ENCODE results near the gene FER1L5. TPM values are rescaled to one million over a fixed set of nuclear protein-coding genes. Genes with fewer than 3 reads are reported as not detected.

FER1L5 gene
- total RNA-seq, 2 experiments from 2014 or later = not detected

GRCh38 chr2:96737831-96738230 lies 95.3 kb downstream of the FER1L5 start:
- no peak for TF ChIP-seq EZH2phosphoT487 (IDR thresholded peaks at IDR 0.05; ENCODE audit: borderline replicate concordance, low read depth, low read length)
- TF ChIP-seq, protein P1, sequence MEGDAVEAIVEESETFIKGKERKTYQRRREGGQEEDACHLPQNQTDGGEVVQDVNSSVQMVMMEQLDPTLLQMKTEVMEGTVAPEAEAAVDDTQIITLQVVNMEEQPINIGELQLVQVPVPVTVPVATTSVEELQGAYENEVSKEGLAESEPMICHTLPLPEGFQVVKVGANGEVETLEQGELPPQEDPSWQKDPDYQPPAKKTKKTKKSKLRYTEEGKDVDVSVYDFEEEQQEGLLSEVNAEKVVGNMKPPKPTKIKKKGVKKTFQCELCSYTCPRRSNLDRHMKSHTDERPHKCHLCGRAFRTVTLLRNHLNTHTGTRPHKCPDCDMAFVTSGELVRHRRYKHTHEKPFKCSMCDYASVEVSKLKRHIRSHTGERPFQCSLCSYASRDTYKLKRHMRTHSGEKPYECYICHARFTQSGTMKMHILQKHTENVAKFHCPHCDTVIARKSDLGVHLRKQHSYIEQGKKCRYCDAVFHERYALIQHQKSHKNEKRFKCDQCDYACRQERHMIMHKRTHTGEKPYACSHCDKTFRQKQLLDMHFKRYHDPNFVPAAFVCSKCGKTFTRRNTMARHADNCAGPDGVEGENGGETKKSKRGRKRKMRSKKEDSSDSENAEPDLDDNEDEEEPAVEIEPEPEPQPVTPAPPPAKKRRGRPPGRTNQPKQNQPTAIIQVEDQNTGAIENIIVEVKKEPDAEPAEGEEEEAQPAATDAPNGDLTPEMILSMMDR (conservative IDR thresholded peaks at IDR 0.05; ENCODE audit: low read length) = no peak
- DNase-seq (ENCODE audit: low spot score) = no peak
- BruUV-seq (replicated peaks) = no TSS peak
- Histone ChIP-seq H2AFZ (ENCODE audit: low read length) (no peak overlapping the region), H3K4me3 (ENCODE audit: low read depth, low read length, poor library complexity, severe bottlenecking) (no peak overlapping the region), H3K4me2 (ENCODE audit: low read length) (peak overlapping the region; percentile 86), H3K9me3 (ENCODE audit: low read length) (no peaks in the 10 kb centered on the region), H3K9me2 (ENCODE audit: insufficient read depth, low read length) (no peaks in the 10 kb centered on the region), H3K4me1 (ENCODE audit: insufficient read depth, low read length, poor library complexity, severe bottlenecking) (peaks cover 29% of the 10 kb centered on the region), H3K27ac (ENCODE audit: low read depth, low read length, poor library complexity, severe bottlenecking) (no peak overlapping the region), H3K36me3 (ENCODE audit: insufficient read depth, low read length) (peaks cover 48% of the 10 kb centered on the region), H4K20me1 (ENCODE audit: insufficient read depth, low read length) (no peaks in the 10 kb centered on the region), H3K79me2 (ENCODE audit: insufficient read depth, low read depth, low read length) (peaks cover 23% of the 10 kb centered on the region)
- intact Hi-C loops (cut with micrococcal nuclease; ENCODE audit: unreplicated experiment) = no loop called here
- ChIA-PET CTCF (ENCODE audit: unreplicated experiment) (no interaction called here), POLR2A (interaction anchor here (0.7 to 2.9 kb wide), 2 partner anchors 25 to 116 kb away, joined by 4 to 12 read pairs; no protein-coding TSS in a partner anchor)

GRCh38 chr2:96739076-96739632 lies 96.6 kb downstream of the FER1L5 start:
- peak overlapping the region; percentile 86 for H3K4me2 ChIP-seq (ENCODE audit: low read length)
- peak overlapping the region; percentile 55; the same call in 1 of the 2 replicates for H2AFZ ChIP-seq (ENCODE audit: low read length)
- POLR2A ChIA-PET = interaction anchor here (0.5 to 2.9 kb wide), 3 partner anchors 24 to 252 kb away, joined by 3 to 12 read pairs (median 3); no protein-coding TSS in a partner anchor
- H3K9me3 ChIP-seq (ENCODE audit: low read length) = no peaks in the 10 kb centered on the region
- peaks cover 29% of the 10 kb centered on the region for H3K4me1 ChIP-seq (ENCODE audit: insufficient read depth, low read length, poor library complexity, severe bottlenecking)
- CTCF ChIA-PET (ENCODE audit: unreplicated experiment) = no interaction called here
- intact Hi-C loops (cut with micrococcal nuclease; ENCODE audit: unreplicated experiment) = no loop called here
- H4K20me1 ChIP-seq (ENCODE audit: insufficient read depth, low read length) = no peaks in the 10 kb centered on the region
- peak overlapping the region; percentile 37 for H3K27ac ChIP-seq (ENCODE audit: low read depth, low read length, poor library complexity, severe bottlenecking)
- H3K9me2 ChIP-seq (ENCODE audit: insufficient read depth, low read length) = no peaks in the 10 kb centered on the region
- peaks cover 23% of the 10 kb centered on the region for H3K79me2 ChIP-seq (ENCODE audit: insufficient read depth, low read depth, low read length)
- BruUV-seq (replicated peaks) = no TSS peak
- DNase-seq (ENCODE audit: low spot score) = no peak
- peaks cover 35% of the 10 kb centered on the region for H3K36me3 ChIP-seq (ENCODE audit: insufficient read depth, low read length)
- peak overlapping the region; percentile 83 for H3K4me3 ChIP-seq (ENCODE audit: low read depth, low read length, poor library complexity, severe bottlenecking)
- TF ChIP-seq, protein P1 (conservative IDR thresholded peaks at IDR 0.05; ENCODE audit: low read length) = no peak
- TF ChIP-seq EZH2phosphoT487 (IDR thresholded peaks at IDR 0.05; ENCODE audit: borderline replicate concordance, low read depth, low read length) = no peak
